ENCODE results near the gene CCDC12. TPM values are rescaled to one million over a fixed set of nuclear protein-coding genes. Genes with fewer than 3 reads are reported as not detected.
A peak's percentile ranks its signal among the peaks of the same experiment; 100 is the strongest.

Gene CCDC12
- total and polyA plus RNA-seq, 12 donors = 28.8 to 137 (median 34.2) TPM

DNA sequence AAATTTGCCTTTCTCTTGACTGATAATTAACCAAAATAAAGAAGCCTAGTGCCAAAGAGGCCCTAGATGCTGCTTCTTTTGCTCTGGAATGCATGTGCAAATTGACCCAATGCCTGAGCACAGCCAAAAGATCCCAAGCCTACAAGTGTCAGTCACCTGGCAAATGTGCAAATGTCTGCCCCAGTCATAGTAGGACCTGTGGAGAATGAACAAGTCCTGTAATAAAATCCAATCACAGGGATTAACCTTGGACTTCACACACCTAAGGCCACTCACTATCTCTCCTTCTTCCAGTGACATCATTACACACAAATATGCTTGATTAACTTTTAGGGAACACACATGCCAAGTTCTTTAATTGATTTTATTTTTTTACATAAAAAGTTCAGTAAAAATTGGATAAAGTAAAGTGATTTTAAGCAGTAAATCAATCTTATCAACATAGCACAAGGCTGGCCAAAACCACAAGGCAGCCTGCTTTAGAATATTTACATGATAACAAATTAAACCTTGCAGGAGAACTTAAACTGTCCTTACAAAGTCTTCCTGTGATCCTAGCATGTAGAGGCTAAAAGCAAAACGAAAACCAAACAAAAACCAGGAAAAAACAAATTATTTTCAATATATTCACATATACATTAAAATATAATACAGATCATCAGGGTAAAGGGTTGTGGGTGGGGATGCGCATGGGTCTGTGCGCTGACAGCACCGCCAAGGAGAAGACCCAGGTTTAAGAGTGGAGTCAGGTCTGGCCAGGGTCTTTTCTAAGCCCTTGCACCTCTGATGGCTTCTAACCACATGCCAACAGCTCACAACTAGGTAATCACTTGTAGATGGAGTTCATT lies 39.8 kb upstream of the CCDC12 start:
- Histone ChIP-seq H3K9me3 (no peaks in the 10 kb centered on the region), H3K27me3 (no peaks in the 10 kb centered on the region), H3K4me1 (peaks cover 0 to 18% (median 5%) of the 10 kb centered on the region in 9 donors), H3K4me3 (no peak overlapping the region), H3K36me3 (peaks cover 0 to 77% (median 32%) of the 10 kb centered on the region in 9 donors), H3K27ac (peak overlapping the region in 1 of 10 donors; percentile 33)
- intact Hi-C loops (cut with DNase I) = loop anchor here in 2 of 10 donors (10.0 kb wide), 2 partner anchors 138 to 318 kb away; no protein-coding TSS in a partner anchor
- DNase-seq (no peak), ATAC-seq (no peak)
- WGBS, 2 donors = 92% methylated on average over 4 of the region's 4 CpGs
- TF ChIP-seq, protein P1, sequence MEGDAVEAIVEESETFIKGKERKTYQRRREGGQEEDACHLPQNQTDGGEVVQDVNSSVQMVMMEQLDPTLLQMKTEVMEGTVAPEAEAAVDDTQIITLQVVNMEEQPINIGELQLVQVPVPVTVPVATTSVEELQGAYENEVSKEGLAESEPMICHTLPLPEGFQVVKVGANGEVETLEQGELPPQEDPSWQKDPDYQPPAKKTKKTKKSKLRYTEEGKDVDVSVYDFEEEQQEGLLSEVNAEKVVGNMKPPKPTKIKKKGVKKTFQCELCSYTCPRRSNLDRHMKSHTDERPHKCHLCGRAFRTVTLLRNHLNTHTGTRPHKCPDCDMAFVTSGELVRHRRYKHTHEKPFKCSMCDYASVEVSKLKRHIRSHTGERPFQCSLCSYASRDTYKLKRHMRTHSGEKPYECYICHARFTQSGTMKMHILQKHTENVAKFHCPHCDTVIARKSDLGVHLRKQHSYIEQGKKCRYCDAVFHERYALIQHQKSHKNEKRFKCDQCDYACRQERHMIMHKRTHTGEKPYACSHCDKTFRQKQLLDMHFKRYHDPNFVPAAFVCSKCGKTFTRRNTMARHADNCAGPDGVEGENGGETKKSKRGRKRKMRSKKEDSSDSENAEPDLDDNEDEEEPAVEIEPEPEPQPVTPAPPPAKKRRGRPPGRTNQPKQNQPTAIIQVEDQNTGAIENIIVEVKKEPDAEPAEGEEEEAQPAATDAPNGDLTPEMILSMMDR (IDR thresholded peaks at IDR 0.05) = no peak

GRCh38 chr3:47015151-47015550 lies 38.6 kb upstream of the CCDC12 start:
- no peak for DNase-seq
- TF ChIP-seq, protein P1 (IDR thresholded peaks at IDR 0.05) = no peak
- no peak overlapping the region for H3K27ac ChIP-seq
- ATAC-seq = no peak
- H3K9me3 ChIP-seq = no peaks in the 10 kb centered on the region
- H3K36me3 ChIP-seq = peaks cover 0 to 80% (median 32%) of the 10 kb centered on the region in 9 donors
- no peak overlapping the region for H3K4me3 ChIP-seq
- peaks cover 0 to 19% (median 2%) of the 10 kb centered on the region in 9 donors for H3K4me1 ChIP-seq
- intact Hi-C loops (cut with DNase I) = loop anchor here in 2 of 10 donors (10.0 kb wide), 2 partner anchors 140 to 320 kb away; no protein-coding TSS in a partner anchor
- H3K27me3 ChIP-seq = no peaks in the 10 kb centered on the region

GRCh38 chr3:47014036-47014435 lies 37.5 kb upstream of the CCDC12 start:
- intact Hi-C loops (cut with DNase I) = loop anchor here in 2 of 10 donors (10.0 kb wide), 2 partner anchors 141 to 321 kb away; no protein-coding TSS in a partner anchor
- peaks cover 0 to 72% (median 25%) of the 10 kb centered on the region in 9 donors for H3K36me3 ChIP-seq
- no peaks in the 10 kb centered on the region for H3K9me3 ChIP-seq
- TF ChIP-seq, protein P1 (IDR thresholded peaks at IDR 0.05) = no peak
- no peak overlapping the region for H3K4me3 ChIP-seq
- H3K27me3 ChIP-seq = no peaks in the 10 kb centered on the region
- peaks cover 4 to 23% (median 9%) of the 10 kb centered on the region in 9 donors for H3K4me1 ChIP-seq
- no peak overlapping the region for H3K27ac ChIP-seq
- no peak for ATAC-seq
- DNase-seq = no peak

DNA sequence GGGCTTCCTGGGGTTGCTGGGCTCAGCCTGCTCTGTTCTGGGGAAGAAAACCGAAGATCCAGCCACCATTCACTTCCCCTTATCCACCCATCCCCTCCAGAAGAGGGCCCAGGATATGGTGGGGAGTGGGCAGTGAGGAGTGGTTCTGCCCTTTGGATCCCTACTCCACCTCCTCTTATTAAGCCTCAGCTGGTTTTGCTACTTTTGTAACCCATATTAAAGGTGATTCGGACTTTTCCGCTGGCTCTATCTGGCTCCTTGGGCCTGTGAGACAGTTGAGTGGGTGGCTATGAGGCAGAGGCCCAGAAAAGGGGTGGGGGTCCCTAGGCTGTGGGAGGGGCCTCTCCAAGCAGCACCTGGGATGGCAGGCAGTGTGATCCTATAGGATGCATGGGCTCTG lies 36.7 kb upstream of the CCDC12 start:
- TF ChIP-seq, protein P1 (IDR thresholded peaks at IDR 0.05) = no peak
- H3K9me3 ChIP-seq = no peaks in the 10 kb centered on the region
- H3K27me3 ChIP-seq = no peaks in the 10 kb centered on the region
- H3K27ac ChIP-seq = no peak overlapping the region
- intact Hi-C loops (cut with DNase I) = loop anchor here in 2 of 10 donors (10.0 kb wide), 2 partner anchors 142 to 322 kb away; no protein-coding TSS in a partner anchor
- H3K4me3 ChIP-seq = no peak overlapping the region
- WGBS, 2 donors = 90 to 96% methylated on average over 3 of the region's 3 CpGs
- peaks cover 5 to 31% (median 14%) of the 10 kb centered on the region in 9 donors for H3K4me1 ChIP-seq
- H3K36me3 ChIP-seq = peaks cover 0 to 71% (median 18%) of the 10 kb centered on the region in 9 donors
- ATAC-seq (no peak), DNase-seq (no peak)
